ENCODE results near the gene MSRB1.

- TF ChIP-seq CTCF (conservative IDR thresholded peaks at IDR 0.05; ENCODE audit: low read depth, low read length) (no peak), EZH2phosphoT487 (IDR thresholded peaks at IDR 0.05; ENCODE audit: borderline replicate concordance, low read length) (peak; percentile 48; the same call in 1 of the 2 replicates)
These were observed 37.2 kb upstream of the MSRB1 start for GRCh38 chr16:1980030-1980769.

All from PC-3 (cell line).